ENCODE results near the gene CPT1A.

The CPT1A gene

DNA sequence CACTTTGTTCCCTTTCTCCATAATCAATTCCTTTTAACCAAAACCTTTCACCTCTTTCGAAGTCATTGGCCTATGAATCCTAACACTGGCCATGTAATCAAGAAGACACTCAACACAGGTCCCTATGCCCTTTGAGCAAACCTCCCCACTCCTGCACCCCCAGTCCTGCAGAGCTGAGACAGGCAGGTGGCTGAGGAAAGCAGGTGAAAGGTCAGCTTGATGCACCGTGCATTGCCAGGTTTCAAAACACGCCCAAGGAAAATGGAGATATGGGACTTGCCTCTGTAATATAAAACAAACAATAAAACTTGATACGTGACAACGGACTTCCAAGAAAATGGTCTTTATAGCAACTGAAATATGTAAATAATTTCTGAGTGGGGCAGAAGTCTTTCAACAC is 10.6 kb downstream of the CPT1A start:
- DNase-seq (ENCODE audit: low spot score): no peak

DNA sequence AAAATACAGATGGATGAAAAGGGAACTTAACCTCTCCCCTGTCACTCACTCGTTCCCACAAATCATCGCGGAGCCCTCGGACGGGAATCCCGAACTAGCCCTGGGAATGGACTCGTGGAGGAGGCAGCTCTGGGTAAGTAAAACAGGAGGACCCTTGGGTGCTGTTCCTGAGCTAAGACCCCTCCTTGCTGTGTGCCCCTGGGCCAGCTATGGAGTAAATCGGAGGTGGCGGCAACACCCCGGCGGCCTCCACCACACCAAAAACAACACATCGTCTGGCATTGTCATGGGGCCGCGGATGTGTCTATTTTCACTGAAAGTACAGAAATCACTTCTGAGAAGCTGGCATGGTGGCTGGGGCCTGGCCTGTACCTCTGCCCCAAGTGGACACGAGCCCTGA is 12.1 kb downstream of the CPT1A start:
- no peak for DNase-seq (ENCODE audit: low spot score)

DNA sequence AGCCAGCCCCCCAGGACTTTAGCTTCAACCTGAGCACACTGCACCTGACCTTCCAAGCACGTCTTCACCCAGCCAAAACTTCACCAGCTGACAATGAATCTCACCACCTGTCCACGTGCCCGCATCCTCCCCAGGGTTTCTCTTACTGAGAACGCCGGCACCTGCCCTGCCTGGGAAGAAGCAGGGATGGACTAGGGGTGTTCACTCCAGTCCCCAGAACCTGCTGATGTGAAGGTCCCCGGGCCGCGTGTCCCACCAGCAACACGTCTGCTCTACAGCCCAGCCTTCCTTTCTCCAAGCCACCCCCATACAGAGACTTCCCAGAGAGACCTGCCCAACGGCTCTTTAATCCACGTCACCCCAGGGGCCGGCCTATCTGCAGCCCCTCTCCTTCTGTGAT is 12.8 kb downstream of the CPT1A start:
- DNase-seq (ENCODE audit: low spot score): no peak

GRCh38 chr11:68828155-68828931 is 13.4 kb downstream of the CPT1A start:
- no peak for DNase-seq (ENCODE audit: low spot score)

- no peak for DNase-seq (ENCODE audit: low spot score)
Observed at GRCh38 chr11:68827733-68828132, 14.0 kb downstream of the CPT1A start.

GRCh38 chr11:68826726-68827125 is 15.0 kb downstream of the CPT1A start:
- no peak for DNase-seq (ENCODE audit: low spot score)

- DNase-seq (ENCODE audit: low spot score): peak; percentile 76
Observed at GRCh38 chr11:68825571-68825970, 16.1 kb downstream of the CPT1A start.

DNA sequence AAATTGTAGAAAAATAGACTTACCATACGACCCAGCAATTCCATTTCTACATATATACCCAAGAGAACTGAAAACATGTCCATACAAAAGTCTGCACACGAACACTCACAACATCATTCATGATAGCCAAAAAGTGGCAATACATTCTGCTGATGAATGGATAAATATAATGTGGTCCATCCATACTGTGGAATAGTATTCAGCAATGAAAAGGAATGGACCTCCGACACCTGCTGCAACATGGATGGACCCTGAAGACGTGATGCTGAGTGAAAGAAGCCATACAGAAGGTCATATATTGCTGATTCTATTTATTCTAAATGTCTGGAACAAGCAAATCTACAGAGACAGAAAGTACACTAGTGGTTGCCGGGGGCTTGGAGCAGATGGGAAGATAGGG is 19.2 kb downstream of the CPT1A start:
- DNase-seq (ENCODE audit: low spot score): no peak

GRCh38 chr11:68821670-68822069 is 20.0 kb downstream of the CPT1A start:
- DNase-seq (ENCODE audit: low spot score): no peak

DNA sequence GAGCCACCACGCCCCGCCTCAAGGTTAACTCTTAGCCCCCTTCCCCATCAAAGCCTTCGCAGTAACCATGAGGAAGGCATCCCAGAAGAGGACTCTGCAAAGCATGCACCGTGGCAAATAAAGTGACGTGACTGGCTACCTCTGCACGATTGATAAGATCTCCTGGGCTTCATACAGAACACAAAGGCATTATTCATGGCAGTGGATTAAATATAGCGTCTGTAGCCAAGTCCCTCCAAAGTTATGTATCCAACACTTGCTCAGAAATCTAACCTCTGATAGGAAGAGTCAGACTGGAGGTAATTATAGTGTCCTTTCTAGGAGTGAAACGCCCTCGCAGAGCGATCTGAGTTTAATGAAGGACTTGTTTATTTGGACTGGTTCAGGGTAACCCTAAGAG is 22.4 kb downstream of the CPT1A start:
- no peak for DNase-seq (ENCODE audit: low spot score)

GRCh38 chr11:68818181-68818580 is 23.5 kb downstream of the CPT1A start:
- DNase-seq (ENCODE audit: low spot score): no peak

DNA sequence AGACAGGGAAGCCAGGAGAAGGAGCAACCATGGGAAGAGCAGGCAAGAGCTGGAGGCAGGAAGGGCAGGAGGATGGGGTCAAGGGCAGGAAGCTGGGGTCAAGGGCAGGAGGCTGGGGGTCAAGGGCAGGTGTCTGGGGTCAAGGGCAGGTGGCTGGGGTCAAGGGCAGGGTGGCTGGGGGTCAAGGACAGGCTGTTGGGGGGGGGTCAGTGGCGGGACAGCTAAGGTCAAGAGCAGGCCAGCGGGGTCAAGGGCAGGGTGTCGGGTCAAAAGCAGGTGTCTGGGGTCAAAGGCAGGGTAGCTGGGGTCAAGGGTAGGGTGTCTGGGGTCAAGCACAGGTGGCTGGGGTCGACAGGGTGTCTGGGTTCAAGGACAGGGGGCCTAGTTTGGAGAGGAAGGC is 24.2 kb downstream of the CPT1A start:
- no peak for DNase-seq (ENCODE audit: low spot score)

DNA sequence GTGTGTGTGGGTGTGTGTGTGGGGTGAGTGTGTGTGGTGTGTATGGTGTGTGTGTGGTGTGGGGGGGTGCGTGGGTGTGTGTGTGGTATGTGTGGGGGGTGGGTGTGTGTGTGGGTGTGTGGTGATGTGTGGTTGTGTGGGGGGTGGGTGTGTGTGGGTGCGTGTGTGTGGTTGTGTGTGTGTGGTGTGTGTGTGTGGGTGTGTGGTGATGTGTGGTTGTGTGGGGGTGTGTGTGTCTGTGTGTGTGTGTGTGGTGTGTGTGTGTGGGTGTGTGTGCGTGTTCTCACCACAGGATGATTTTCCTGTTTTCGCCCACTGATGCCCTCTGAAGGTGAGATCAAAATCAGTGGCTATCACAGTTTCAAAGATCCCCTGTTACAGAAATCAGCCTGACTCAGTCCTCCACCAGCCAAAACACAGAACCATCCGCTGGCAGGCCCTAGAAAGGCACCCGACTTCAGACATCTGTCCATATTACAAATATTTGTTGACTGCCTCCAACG is 24.7 kb downstream of the CPT1A start:
- no peak for DNase-seq (ENCODE audit: low spot score)

DNA sequence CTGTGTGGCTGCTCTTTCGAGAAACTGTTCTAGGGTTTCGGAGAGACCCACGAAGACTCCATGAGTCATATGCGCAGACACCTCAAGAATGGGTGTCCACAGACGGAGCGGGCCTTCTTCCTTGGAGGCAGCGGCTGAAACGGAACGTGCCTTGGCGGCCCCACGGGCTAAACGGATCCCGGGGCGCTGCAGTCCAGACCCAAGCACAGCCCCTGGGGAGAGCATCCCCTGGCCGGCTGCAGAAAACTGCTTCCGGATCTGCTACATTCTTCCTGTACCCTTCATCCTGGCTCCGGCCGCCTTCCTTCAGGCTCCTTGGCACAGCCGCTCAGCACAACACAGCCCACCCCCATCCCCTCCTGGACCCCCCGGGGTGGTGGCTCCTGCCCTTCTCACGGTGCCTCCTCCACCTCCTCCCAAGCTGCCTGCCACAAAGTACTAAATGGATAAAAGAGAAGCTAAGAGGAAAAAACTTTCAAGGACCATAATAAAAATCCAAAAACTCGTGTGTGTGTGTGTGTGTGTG is 25.4 kb downstream of the CPT1A start:
- no peak for DNase-seq (ENCODE audit: low spot score)

DNA sequence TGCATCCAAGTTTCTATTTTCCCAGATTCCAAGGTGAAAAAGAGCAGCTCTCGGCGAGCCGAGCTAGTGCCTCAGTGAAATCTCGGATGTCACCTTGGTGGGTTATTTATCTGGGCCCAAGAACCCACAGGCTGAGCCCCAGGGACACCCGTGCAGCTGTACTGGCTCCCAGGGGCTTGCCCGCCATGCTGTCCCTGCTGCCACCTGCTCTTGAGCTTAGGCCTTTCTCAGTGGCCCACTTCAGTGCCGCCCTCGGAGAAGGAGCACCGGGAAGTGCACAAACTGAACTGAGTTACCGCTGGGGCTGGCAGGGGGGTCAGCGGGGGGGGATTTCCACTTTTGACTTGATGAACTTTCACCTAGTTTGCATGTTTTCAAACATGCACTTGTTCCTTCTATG is 27.9 kb downstream of the CPT1A start:
- DNase-seq (ENCODE audit: low spot score): no peak

DNA sequence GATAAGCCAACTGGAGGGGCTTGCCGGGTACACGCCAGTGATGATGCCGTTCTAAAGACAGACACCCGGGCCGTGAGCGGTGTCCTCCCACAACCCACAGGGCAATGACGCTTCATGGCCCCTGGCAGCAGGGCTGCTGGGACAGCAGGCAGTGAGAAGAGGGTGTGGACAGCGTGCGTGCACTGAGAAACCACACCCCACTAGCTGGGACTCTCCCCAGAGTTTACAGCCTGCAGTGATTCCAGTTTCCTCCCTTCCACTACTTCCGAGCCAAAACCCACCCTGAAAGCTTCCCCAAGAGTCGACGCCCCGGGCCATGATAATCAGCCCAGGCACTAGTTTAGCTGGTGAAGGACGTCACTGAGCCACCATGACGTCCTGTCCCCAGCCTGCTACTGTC is 29.2 kb downstream of the CPT1A start:
- no peak for DNase-seq (ENCODE audit: low spot score)

GRCh38 chr11:68810164-68810563 is 31.6 kb downstream of the CPT1A start:
- DNase-seq (ENCODE audit: low spot score): no peak

DNA sequence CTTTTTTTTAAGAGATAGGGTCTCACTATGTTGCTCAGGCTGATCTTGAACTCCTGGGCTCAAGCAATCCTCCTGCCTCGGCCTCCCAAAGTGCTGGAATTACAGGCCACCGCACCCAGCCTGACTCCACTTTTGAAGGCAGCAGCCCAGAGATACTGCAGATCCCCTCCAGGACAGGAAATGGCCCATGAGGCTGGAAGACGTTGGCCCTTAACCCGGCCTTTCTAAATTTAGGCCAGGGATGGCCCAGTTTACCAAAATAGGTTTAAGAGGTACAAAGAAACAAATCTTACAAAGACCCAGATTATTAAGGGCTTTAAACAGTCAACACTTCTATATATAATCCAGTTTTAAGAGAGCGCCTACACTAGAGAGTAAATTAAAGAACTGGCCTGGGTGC is 32.2 kb downstream of the CPT1A start:
- DNase-seq (ENCODE audit: low spot score): no peak

DNA sequence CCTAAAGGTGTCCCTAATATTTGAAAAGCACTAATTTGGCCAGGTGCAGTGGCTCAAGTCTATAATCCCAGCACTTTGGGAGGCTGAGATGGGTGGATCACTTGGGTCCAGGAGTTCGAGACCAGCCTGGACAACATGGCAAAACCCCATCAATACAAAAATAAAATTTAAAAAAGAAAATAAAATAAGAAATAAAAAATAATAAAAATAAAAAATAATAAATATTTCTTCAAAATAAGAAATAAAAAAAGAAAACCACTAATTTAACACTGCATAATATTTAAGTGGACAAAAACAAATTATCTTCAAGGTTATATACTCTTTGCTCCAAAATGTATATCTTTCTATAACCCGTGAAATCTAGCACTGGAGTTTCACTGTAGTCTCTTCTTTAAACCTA is 32.9 kb downstream of the CPT1A start:
- DNase-seq (ENCODE audit: low spot score): no peak

GRCh38 chr11:68806931-68807844 is 34.5 kb downstream of the CPT1A start:
- no peak for DNase-seq (ENCODE audit: low spot score)

- DNase-seq (ENCODE audit: low spot score): no peak
Observed at GRCh38 chr11:68804786-68805185, 36.9 kb downstream of the CPT1A start.

DNA sequence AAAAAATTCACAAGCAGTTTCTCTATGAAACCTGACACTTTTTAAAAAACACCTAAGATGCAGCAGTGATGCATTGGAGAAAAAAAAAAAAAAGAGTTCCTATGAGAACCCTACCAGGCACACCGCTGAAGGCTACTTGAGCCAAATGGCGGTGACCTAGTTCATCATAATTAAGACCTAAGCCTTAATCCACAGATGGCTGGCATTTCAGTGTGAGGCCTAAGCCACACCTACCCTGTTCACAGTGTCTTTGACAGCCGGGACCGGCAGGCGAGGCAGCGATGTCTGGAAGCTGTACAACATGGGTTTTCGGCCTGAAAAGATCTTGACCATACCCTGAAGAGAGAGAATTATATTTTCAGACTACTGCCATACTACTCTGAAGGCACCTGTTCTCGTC is 38.0 kb downstream of the CPT1A start:
- DNase-seq (ENCODE audit: low spot score): no peak

GRCh38 chr11:68798221-68798813 is 43.4 kb downstream of the CPT1A start:
- peak; percentile 68 for DNase-seq (ENCODE audit: low spot score)

Measured in HuH-7.5 (cell line).